ENCODE measurements around the gene PAX5.

DNA sequence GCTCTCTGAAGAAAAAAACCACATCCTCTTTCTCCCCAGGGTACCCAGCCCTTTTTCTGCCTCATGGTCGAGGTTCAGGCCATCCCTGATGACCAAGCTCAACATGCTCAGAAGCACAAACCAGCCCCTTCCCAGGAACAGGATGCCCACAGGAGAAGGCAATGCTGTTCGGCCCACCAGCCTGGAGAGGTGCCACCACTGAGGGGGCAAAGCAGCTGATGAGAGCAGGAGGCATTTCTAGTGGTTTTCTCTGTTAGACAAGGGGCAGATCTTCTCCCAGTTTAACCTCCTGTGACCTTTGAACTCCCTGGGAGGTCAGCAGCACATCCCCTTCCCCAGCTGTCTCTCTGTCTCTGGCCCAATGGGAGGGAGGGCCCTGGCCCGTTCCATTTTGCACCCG is 73.0 kb downstream of the PAX5 start:
- TF ChIP-seq, protein P1, sequence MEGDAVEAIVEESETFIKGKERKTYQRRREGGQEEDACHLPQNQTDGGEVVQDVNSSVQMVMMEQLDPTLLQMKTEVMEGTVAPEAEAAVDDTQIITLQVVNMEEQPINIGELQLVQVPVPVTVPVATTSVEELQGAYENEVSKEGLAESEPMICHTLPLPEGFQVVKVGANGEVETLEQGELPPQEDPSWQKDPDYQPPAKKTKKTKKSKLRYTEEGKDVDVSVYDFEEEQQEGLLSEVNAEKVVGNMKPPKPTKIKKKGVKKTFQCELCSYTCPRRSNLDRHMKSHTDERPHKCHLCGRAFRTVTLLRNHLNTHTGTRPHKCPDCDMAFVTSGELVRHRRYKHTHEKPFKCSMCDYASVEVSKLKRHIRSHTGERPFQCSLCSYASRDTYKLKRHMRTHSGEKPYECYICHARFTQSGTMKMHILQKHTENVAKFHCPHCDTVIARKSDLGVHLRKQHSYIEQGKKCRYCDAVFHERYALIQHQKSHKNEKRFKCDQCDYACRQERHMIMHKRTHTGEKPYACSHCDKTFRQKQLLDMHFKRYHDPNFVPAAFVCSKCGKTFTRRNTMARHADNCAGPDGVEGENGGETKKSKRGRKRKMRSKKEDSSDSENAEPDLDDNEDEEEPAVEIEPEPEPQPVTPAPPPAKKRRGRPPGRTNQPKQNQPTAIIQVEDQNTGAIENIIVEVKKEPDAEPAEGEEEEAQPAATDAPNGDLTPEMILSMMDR (IDR thresholded peaks at IDR 0.05; ENCODE audit: borderline replicate concordance, extremely low read depth, low read length, poor library complexity, severe bottlenecking) = no peak
- no peak for TF ChIP-seq EZH2 (IDR thresholded peaks at IDR 0.05; ENCODE audit: borderline replicate concordance, low read depth, low read length, severe bottlenecking)
